Fibroblast of the aortic adventitia (primary cell): ENCODE measurements around the gene RHCG. TPM values are rescaled to one million over a fixed set of nuclear protein-coding genes. Genes with fewer than 3 reads are reported as not detected.

Experiments
- DNase-seq: peaks from one replicate; pipeline ENCODE4 v3.0.0-alpha.2; 2010; ENCODE audit warnings: low read depth
- H3K4me3 ChIP-seq: 2 replicates; pipeline ENCODE4 v1.5.1; 2011; ENCODE audit warnings: low read depth, mild to moderate bottlenecking, control low read depth, low read length, moderate library complexity
- total RNA-seq: library from RNA; depleted of rRNA; stranded (reverse); fragments of >200 nt; gene quantifications from 2 replicates; pipeline ENCODE4 v1.2.3, GENCODE V29; 2012; ENCODE audit warnings: low replicate concordance
- TF ChIP-seq, protein P1 (sequence below): IDR thresholded peaks from 2 replicates; pipeline ENCODE4 v1.5.1; 2011; ENCODE audit warnings: mild to moderate bottlenecking, low read length, control low read depth, inconsistent platforms; ENCODE audit not compliant: insufficient read depth

RHCG gene
- total RNA-seq, 1 donor, result not detected

DNA sequence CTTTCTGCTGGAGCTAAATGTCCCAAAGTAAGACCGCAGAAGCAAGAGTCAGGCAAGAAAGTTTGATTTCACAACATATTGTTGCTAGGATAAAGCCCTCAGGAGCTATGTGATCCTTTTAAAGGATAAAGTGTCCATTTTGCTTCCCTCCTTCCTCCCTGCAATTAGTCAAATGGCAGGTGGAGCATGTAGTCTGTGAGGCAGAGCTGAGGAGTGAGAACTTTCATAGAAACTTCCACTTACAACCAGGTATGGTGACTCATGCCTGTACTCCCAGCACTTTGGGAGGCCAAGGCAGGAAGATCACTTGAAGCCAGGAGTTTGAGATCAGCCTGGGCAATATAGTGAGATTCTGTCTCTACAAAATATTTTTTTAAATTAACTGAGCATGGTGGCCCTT lies 25.2 kb upstream of the RHCG start:
- DNase-seq, result no peak
- TF ChIP-seq, protein P1, sequence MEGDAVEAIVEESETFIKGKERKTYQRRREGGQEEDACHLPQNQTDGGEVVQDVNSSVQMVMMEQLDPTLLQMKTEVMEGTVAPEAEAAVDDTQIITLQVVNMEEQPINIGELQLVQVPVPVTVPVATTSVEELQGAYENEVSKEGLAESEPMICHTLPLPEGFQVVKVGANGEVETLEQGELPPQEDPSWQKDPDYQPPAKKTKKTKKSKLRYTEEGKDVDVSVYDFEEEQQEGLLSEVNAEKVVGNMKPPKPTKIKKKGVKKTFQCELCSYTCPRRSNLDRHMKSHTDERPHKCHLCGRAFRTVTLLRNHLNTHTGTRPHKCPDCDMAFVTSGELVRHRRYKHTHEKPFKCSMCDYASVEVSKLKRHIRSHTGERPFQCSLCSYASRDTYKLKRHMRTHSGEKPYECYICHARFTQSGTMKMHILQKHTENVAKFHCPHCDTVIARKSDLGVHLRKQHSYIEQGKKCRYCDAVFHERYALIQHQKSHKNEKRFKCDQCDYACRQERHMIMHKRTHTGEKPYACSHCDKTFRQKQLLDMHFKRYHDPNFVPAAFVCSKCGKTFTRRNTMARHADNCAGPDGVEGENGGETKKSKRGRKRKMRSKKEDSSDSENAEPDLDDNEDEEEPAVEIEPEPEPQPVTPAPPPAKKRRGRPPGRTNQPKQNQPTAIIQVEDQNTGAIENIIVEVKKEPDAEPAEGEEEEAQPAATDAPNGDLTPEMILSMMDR, result no peak
- H3K4me3 ChIP-seq, result no peak overlapping the region

DNA sequence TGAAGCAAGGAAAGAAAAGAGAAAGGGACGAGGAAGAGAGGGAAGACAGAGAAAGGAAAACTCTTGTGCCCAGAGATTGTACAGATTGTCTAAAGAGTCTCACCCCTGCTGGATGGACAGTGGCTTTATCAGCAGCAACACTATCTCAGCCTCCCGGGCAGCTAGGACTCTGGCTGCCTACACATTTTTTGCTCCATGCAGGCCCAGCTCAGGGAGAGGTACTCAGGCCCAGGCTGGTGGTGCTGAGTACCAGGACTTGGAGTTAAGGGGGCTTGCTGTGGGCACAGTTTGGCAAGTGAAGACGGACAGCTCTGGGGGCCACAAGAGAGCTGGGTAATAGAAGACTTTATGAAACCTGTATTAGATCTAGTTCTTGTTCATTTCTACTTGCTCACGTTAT lies 19.1 kb upstream of the RHCG start:
- H3K4me3 ChIP-seq, result no peak overlapping the region
- DNase-seq, result no peak
- TF ChIP-seq, protein P1, result no peak

DNA sequence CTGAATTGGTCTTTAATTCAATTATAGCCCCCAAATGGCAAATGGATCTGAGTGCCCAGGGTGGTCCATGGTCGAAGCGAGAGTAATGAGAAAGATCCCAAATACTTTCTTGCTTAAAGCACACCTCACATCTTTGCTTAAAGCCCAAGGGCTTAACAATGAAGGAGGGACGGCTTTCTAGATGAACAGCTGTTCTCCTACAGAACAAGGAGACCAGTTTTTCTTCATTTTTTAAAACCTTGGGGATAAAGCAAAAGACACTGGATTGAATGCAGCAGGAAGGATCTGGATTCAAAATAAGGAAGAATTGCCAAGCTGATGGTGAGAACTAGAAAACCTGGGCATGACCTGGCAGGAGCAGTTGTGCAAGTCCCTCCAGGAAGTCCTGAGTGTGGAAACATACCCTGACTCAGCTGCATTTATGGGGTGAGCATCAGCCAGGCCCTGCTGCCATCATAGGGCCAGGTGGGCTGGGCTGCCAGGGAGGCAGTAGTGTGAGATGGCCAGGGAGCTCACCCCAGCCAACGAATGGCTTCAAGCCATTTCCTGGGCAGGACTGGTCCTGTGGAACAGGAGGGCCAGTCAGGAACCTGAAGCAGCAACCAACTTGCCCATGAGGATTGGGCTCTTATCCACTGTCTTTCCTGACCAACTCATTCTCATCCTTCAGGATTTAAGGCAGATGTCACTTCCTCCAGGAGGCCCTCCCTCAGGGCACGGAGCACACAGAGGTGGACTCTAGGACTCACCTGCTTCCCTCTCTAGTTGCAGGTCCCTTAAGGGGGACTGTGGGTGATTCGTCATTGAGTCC lies 18.4 kb upstream of the RHCG start:
- TF ChIP-seq, protein P1, result no peak
- H3K4me3 ChIP-seq, result no peak overlapping the region
- DNase-seq, result no peak

DNA sequence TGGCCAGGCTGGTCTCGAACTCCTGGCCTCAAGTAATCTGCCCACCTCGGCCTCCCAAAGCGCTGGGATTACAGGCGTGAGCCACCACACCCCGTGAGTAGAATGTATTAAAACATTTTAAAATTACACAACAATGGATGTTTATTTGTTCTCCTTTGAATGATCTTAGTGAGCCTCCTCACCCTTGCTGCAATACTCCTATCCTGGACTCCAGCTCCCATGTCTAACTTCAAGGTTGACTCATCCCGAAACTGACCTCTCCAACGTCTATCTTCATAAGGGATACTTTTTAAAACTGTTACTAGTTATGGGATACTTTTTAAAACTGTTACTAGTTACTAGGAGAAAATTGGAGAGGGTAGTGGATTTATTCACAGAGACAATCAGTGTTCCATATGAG lies 17.8 kb upstream of the RHCG start:
- no peak for DNase-seq
- TF ChIP-seq, protein P1, result no peak
- H3K4me3 ChIP-seq, result no peak overlapping the region

DNA sequence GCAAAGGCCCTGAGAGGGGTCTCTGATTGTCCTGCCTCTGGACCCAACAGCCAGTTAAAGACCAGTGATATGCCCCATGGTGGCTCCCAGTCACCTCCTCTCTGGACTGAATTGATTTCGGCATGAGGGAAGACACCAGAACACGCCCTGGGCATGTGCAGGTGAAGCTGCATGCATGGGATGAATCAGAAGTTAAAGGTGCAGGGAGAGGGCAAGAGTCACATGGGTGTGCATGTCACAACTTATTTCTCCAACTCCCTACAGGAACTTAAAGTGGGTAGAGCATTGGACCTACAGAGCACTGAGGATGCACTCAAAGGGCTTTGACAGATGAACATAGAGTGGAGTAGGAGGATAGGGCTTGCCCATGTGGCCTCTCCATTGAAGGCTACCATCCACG lies 16.9 kb upstream of the RHCG start:
- TF ChIP-seq, protein P1, result no peak
- DNase-seq, result no peak
- H3K4me3 ChIP-seq, result no peak overlapping the region

DNA sequence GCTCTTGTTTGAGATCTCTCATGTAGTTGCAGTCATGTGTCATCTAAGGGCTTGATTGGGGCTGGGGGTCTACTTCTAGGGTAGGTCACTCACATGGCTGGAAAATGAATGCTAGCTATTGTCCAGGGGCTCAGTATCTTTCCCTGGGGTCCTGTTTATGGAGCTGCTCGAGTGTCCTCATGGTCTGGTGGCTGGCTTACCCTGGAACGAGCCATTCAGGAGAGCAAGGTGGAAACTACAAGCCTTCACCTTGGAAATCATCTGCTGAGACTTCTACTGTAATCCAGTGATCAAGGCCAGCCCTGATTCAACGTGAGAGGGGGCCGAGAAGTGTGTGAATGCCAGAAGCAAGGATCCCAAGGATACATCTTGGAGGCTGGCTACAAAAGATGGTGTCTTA lies 16.2 kb upstream of the RHCG start:
- TF ChIP-seq, protein P1, result no peak
- no peak overlapping the region for H3K4me3 ChIP-seq

More for the DNA sequence above, 16.2 kb upstream of the RHCG start:
- no peak for DNase-seq
